Stromal cell of bone marrow (primary cell): ENCODE measurements around the gene TNS3.

Experiments used
- DNase-seq: peaks from one replicate; pipeline ENCODE4 v3.0.0-alpha.2; 2012; ENCODE audit warnings: low read depth

The TNS3 gene

DNA sequence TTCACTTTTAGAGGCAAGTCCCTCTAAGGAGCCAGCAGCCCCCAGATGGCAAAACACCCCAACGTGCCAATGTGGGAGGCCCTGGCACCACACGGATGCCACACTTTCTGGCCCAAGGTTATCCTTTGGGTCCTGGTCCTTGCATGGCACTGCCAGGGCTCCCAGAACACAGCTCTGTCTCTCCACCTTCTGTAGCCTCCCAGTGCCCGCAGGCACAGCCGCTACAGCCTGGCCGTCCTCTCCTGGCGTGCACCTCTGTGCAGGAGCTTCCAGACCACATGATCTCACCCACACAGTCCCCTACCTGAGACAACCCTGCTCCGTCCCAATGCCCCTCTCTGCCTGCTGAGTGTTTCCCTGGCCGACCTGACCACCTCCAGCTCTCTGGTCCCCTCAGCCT lies 215.0 kb downstream of the TNS3 start:
- no peak for DNase-seq

DNA sequence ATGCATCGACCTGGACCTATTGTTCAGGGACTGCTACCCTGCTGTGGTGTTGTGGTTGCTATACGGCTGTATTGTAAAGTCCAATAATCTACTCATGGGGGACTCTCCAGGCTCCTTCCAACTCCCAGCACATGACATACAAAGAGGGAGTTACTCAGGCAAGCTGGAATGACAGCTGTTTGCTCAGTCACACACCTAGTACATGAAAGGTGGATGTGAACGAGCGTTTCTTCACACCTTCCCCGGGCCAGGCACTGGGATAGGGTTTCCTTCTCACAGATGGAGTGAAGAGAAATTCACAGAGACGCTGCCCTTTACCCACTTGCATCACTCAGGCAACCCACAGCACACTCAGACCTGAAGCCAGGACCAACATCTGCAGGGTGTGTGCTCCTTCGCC lies 215.7 kb downstream of the TNS3 start:
- DNase-seq, result no peak

DNA sequence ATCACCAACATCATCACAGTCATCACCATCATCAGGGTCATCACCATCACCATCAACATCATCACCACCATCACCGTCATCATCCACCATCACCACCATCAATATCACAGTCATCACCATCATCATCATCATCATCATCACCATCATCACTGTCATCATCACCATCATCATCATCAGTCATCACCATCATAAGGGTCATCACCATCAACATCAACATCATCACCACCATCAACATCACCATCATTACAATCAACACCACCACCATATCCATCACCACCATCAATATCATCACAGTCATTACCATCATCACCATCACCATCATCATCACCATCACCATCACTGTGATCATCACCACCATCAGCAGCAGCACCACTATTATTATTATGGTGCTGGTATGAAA lies 218.9 kb downstream of the TNS3 start:
- DNase-seq, result no peak

DNA sequence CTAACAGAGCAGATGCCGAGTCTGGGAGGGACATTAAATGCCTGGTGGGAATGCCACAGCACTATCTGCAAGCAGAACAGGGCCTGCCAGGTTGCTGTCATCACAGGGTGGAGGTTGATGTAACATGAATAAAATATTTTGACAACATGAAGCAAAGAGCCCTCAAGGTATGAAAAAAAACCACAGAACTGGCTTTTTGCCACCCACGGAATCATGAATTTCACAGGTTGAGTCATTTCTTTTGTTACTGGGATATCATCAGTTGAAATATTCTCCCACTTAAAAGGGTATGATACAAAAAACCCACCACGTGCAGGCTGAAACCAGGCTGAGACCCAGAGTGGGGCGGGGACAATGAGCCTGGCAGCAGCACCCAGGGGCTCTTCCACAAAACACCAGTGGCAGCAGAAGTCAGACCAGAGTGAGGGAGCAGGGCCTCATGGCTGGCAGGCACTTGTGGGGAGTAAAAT lies 220.1 kb downstream of the TNS3 start:
- DNase-seq, result no peak

DNA sequence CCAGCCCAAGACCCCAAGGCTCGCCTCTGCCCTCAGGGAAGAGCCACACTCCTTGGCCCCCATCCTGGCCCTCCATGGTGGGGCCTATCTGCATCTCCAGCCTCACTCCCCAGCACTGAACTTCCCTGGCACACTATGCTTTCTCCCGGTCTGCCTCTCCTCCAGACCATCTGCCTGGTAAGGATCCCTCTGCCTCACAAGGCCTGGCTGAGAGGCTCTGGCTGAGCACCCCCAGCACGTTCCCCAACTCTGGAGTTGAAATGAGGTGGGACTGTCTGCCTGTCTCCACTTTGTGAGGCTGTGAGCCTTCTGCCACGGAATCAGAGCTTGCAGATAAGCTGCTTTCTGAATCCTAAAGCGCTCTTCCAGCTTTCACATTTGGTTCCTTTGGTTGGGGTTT lies 220.7 kb downstream of the TNS3 start:
- no peak for DNase-seq

DNA sequence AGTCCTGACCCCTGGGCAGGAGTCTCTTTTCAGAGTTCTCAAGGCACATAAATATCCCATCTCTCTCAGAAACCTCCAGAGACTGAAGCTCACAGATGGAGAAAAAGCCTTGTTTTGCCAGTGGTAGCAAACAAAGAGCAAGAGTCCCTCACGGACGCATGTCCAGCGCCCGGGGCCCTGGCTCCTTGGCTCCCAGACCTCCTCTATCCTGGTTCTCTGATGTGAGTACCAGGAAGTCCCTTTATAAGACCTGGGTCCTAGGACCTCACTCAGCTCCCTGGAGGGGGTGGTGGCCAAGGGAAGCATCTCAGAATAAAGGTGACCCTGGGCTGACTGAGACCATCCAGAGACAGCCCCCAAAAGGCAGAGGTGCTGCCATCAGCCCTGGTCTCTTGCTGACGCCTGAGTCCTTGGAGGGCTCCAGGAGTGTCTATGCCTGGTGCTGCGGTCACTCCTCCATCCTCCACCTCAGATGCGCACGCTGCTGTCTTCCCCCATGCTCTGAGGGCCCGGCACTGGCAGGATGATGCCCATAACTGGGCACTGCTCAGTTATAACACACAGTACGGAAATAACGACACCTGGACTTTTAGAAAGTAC lies 221.5 kb downstream of the TNS3 start:
- DNase-seq, result no peak

DNA sequence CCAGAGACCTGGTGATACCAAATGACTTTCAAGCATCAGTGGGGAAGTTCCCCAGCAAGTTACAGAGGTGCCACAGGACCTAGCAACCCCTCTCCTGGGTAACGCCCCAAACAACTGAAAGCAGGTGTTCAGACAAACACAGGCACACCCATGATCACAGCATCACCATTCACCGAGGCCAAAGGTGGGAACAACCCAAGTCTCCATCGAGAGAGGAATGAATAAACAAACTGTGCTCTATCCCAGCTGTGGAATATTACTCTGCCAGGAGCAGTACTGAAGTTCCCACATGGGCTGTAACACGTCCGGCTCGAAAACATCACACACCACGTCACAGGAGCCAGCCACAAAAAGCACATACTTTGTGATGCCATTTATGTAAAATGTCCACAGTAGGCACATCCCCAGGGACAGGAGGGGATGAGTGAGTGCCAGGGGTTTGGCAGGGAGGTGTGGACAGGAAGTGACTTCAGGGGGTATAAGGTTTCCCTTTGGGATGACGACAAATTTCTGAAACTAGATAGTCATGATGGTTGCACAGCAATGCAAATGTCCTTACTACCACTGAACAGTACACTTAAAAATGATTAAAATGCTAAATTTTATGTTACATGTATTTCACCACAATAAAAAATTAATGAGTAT lies 222.8 kb downstream of the TNS3 start:
- no peak for DNase-seq

DNA sequence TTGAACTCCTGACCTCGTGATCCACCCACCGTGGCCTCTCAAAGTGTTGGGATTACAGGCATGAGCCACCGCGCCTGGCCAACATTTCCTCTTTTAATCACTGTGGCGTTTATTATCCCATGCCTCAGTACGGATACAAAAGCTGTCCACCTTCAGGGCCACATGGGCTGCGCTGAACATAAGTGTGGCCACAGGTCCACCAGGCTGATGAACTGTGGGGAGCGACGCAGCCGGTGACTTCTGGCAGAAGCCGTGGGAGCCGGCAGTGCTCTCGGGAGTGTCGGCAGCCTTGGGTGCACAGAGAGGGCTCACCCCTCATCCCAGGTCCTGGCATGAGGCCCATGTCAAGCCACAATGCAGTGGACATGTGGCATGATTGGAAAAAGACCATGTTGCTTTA lies 223.6 kb downstream of the TNS3 start:
- no peak for DNase-seq

DNA sequence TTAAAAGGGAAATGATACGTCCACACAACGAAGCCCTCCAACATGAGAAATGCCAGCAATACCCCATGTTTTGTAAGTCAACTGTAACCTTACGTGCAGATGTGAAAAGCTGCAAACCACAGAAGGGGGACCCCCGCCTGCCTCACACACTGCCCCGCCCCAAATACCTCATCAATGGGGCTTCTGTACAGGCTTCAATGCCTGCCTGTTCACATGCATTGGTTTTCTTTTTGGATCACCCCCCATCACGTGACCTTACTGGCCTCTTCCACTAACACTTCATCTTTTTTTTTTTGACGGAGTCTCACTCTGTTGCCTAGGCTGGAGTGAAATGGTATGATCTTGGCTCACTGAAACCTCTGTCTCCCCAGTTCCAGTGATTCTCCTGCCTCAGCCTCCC lies 224.0 kb downstream of the TNS3 start:
- DNase-seq, result no peak

DNA sequence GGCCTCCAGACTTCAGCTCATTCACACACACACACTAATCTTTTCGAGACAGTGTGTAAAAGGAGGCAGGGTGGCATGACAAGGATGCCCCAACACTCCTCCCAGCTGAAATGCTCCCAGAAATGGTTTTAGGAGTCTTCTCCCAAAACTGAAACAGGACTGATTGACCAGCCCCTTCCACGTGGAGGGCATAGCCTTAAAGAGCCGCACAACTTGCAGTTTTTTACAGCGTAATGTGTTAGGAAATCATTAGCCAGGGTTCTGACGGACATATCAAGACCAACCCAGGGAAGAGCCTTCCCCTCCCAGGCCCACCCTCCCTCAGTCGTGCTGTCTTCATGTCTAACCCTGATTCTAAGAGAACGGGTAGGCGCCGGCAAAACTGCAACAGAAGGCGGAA lies 224.6 kb downstream of the TNS3 start:
- DNase-seq, result no peak

DNA sequence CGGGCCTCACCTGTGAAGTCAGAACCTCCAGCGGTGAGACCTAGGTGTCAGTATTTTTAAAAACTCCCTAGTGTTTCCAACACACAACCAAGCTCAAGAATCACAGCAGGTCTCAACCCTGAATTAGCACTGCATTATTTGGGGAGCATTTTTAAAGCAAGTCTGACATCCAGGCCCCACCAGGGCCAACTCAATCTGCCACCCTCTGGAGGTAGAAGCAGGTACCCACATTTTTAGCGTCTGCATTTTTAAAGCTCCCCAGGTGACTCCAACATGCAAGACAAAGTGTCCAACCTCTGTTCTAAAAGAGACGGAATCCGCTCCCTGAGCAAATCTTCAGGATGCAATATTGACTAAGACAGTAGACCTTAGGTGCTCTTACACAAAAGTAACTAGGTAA lies 225.7 kb downstream of the TNS3 start:
- no peak for DNase-seq

DNA sequence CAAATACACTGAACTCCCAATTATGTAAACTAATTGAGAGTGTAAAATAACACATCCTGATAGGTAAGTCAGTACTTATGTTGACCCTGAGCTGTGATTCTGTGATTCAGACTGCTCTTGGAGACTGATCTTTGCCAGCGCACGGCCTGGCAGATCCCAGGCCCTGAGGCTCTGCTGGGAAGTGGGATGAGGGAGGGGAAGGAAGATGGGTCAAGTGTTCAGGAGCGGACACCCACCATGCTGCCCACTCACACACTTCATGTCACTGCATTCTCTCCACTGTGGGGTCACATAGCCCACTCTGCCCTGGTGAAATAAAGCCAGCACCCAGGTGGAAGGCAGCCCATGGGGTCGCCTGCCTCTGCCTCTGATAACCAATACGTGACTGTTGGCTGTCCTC lies 226.2 kb downstream of the TNS3 start:
- DNase-seq, result no peak

DNA sequence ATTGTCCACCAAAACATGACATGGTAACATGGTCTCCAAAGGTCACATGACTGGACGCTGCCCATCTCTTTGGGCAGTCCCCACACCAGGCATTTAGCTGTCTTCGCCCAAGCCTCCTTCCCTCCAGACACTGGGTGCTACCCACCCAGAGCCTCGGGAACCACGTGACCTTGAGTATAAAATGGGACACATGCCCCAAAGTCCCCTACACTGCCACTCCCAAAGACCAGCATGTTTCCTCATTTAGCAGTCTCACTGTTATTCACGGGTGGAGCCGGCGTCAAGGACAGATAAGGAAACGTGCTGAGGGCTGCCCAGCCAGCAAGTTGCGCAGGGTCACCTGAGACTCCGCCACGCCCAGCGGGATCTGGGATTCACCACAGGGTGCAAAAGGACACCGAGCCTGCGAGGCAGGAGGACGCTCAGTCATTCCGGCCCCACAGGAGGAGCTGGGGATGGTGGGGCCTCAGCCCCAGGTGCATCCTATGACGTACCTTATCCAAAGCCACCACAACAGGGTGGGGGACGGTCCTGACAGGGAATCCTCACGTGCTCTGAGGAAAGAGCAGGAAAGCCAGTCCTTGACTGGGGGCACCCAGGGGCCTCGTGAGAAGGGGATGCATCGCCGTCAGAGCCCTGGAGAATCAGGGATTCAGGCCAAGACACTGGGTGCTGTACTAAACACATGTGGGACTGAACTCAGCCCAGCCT lies 226.9 kb downstream of the TNS3 start:
- DNase-seq, result no peak

DNA sequence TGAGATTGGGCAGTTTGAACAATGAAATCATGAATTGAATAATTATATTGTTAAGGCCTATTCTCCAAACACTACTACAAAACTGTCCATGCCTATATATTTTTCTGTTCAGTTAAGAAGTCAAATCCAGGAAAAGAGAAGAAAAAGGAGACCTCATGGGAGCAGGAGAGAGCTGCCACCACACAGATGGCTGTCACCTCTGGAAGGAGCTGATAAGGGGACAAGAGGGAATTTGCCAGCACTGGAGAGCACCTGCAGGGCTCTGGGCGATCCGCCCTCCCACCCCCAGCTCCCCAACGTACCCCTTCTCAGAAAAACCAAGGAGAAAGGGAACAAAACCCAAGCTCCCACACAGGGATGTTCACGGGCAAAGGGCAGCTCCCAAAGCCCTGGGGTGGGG lies 227.8 kb downstream of the TNS3 start:
- no peak for DNase-seq

DNA sequence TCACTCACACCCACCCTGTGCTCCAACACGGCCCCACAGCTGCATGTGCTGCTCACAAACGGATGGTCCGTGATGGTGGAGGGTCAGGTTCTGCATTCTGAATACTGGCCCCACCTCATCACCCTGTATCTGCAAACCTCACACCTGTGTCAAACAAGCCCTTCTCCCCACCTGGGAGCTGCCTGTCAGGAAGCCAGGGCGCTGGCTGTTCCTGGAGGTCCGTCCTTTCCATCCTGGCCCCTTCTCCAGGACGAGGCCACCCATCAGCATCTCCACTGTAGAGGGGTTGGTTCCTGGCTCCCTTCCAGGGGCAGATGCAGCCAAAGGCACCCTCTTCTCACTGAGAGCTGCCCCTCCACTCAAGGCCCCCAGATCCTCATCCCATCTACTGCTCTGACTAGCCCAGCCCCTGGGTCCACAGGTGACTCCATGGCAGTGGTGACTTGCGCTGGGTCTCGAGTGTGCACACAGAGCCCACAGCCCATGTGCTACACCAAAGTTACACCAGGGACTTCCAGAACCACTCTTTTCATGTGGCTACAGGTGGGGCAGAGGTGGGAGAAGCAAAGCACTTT lies 229.4 kb downstream of the TNS3 start:
- DNase-seq, result no peak

DNA sequence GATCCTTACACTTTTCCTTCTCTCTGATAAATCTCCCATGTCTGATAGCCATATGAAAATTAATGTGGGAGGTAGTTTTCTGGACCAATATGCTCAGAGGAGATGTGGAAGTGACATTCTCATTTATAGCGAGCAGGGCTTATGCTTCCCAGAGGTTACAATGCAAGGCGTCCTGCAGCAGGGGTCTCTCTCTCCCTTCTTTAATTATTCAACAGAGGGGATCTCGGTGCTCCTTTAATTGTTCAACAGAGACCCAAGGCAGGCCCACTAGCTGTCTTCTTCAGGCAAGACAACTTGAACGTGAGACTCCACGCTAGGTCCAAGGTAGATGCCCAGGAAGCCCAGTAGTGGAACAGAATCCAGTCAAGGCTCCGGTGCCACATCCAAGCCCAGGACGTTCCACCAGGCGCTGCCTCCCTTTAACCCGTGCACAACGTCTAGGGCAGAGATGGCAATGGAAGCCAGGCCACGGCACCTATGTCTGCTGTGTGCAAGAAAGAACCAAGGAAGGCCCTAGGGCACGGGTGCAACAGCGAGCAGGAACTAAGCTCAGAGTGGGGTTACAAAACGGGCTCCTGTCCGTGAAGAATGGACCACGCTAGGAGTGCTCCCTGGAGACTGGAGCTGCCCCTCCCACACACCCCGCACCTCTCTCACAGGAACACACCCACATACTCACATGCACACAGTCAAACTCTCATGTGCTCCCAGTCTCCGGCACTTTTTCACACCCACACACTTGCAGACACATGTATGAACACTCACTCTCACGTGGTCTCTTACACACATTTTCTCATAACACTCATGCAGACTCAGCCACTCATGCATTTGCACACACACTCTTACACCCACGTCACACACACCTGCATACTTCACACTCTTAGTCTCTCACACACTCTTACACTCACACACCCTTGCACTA lies 230.4 kb downstream of the TNS3 start:
- no peak for DNase-seq

DNA sequence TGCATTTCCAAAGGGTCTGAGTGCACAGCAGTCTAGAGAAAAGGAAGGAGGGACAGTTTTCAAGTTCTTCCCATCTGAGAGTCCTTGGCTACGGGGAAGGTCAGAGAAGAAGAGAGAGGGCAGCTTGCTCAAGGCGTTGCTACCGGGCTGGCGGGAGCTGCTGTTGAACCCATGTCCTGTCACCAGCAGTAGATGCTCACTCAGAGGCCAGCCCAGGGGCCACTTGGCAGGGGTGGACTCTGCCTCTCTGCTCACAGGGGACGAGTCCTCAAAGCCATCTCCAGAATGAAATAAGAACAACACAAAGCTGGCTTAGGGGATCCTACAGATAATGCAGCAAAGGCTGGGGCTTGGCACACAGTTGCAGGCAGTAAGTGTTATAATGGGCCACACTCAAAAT lies 231.5 kb downstream of the TNS3 start:
- DNase-seq, result no peak

DNA sequence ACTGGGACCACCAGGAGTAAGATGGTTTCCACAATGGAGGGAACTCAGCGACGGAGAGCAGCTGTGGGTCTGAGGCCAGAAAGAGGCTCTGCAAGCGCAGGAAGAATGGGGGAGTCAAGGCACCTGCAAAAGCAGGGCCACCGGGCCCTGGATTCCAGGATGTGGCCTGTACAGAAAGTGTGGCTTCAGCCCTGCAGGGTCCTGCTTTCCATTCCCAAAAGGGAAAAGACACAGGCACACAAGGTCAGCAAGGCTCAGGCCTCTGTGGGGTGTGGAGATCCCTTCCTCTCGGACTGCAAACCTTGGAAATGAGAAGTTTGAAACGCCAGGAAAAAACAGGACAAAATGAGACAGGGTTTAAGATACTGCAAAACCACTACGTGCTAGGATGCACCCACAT lies 232.5 kb downstream of the TNS3 start:
- DNase-seq, result no peak

DNA sequence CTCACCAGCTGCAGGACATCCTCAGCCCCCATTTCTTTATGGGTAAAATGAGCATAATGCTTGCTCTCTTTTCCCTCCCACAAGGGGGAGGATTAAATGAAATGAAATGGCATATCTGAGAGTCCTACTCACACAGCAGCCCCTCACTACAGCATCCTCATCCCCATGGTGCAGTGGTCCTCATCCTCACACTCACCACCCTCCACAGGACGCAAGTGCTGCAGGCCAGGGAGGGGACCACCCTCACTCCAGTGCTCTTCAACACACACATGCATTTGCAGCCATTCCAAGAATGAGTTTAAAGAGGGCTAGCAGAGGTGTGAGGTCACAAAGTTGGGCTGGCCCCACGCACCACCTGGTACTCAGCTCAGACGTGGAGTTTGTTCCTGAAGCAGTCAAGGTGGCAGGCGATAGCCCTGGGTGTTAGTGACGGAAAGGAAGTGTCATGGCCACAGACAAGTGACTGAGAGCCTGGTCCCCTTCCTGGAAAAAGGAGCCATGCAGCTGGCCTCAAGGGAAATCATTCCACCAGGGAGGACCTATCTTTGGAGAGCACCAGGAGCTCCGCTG lies 234.0 kb downstream of the TNS3 start:
- no peak for DNase-seq

DNA sequence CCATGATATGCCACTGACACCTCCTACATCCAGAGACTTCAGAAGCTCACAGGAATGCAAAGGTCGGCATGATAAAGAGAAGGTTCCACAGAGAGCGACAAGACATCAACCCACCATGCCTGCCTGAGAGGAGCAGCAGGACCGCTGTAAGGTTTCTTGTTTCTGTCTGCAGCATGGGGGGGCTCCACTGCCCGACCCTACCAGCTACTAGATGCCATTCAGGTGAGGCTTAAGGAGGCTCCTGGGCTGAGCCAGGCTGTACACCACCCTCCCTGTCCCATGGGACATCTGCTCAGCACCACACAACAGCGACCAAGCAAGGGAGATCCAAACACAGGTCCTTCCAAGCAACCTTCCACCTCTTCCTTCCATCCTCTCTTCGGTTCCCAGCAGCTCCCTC lies 234.6 kb downstream of the TNS3 start:
- no peak for DNase-seq

DNA sequence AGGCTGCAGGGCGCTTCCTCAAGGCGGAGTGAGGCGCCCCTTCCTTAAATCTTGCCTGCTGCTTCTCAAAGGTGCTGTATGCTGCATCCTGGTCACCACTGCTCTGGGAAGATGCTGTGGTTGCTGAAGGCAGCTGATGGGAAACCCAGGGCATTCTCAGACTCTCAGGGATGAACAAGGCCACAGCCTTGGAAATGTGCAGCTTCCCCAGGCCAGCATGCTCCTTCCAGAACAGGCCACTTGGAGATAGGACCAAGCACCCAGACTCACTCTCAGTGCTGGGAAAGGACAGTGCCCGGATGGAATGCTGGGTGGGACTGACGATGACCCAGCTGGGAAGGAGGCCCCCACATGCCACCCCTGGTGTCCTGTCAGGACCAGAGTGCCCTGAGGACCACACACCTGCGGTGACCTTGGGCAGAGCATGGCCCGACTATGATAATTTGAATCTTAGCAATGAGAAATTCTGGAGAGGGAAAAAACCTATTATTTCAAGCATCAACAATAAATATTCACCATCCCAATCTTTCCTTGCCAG lies 235.5 kb downstream of the TNS3 start:
- DNase-seq, result no peak

DNA sequence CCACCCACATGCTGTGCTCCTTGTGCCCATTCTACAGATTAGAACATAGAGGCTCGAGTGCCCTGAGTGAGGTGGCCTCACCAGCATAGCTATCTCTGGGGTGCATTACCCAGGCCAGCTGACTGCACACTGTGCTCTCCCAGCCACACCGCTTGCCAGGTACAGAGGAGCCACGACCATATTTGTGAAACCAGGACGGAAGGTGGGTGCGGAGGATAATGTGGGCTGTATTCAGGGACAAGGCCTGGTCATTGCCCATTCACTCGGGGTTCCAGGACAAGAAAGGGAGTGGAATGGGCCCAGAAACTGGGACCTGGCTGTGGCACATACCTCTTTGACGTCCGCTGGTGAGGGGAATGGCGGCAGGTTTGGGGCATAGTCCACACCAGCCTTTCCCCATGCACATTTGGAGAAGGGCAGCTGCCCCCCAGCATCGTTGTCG lies 236.0 kb downstream of the TNS3 start:
- no peak for DNase-seq
